HepG2 (cell line): ENCODE measurements around the gene IGSF5.

ENCODE experiments used
- CHD2 ChIP-seq: IDR thresholded peaks from 2 replicates; pipeline ENCODE4 v1.6.1; 2011; ENCODE audit warnings: low read depth, low read length, improper control_type of control experiment
- EZH2 ChIP-seq: conservative IDR thresholded peaks from 2 replicates; pipeline ENCODE4 v1.6.1; 2012; ENCODE audit warnings: mild to moderate bottlenecking, low read depth, low read length, moderate library complexity
- FOXK1 ChIP-seq: sonication (generic); formaldehyde crosslinking; IDR thresholded peaks from 2 replicates; pipeline ENCODE4 v1.4.0; 2020; ENCODE audit warnings: low read depth, missing genetic modification reagents, borderline replicate concordance
- JUNB ChIP-seq: sonication (generic); formaldehyde crosslinking; IDR thresholded peaks from 2 replicates; pipeline ENCODE4 v1.8.0; 2022; ENCODE audit warnings: missing genetic modification reagents, mild to moderate bottlenecking, borderline replicate concordance
- POLR2AphosphoS5 ChIP-seq: IDR thresholded peaks from 2 replicates; pipeline ENCODE4 v1.6.1; 2012; ENCODE audit warnings: low read depth, low read length
- SOX13 ChIP-seq, 3 experiments: fragments of 450-650 bp in 1 of 3; sonication (generic) in 1 of 3; formaldehyde crosslinking in 1 of 3; IDR thresholded peaks in 2 of 3; conservative IDR thresholded peaks in 1 of 3; 2 replicates each; pipeline versions ENCODE4 v1.5.0 to v1.6.1; 2016 to 2020; ENCODE audit warnings: antibody characterized with exemption in 1 of 3, mild to moderate bottlenecking in 1 of 3, missing compliant biosample characterization in 1 of 3, missing genetic modification reagents in 1 of 3, moderate library complexity in 1 of 3
- TF ChIP-seq, protein P1 (sequence below): sonication (generic); formaldehyde crosslinking; conservative IDR thresholded peaks from 2 replicates; pipeline ENCODE4 v1.8.0; 2022; ENCODE audit warnings: mild to moderate bottlenecking, moderate library complexity, missing genetic modification reagents
- TF ChIP-seq, protein P2 (sequence below): sonication (generic); formaldehyde crosslinking; IDR thresholded peaks from 2 replicates; pipeline ENCODE4 v1.4.0; 2020; ENCODE audit warnings: missing genetic modification reagents

DNA sequence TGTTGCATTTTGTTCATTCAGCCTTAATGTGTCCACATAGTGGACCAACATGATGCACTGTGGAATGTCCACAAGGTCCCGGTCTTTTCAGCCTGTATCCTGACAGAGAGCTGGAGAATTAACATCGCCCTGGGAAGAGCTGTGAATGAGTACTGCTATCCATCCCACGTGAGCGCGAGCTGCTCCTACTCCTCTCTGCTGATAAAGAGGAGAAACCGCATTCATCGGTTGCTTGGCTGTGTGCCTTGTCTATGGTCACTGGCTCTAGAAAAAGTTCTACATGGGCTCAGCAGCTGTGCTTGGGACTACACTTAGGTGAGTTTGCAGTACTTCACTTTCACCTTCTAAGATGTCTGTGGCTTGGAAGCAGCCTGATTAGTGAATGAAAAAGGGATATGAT lies 31.1 kb upstream of the IGSF5 start:
- no peak for TF ChIP-seq POLR2AphosphoS5
- TF ChIP-seq CHD2 = no peak
- no peak for TF ChIP-seq EZH2
- TF ChIP-seq JUNB = no peak
- no peak for TF ChIP-seq SOX13 (IDR thresholded peaks at IDR 0.05)
- TF ChIP-seq SOX13 (CRISPR knock-in tag; conservative IDR thresholded peaks at IDR 0.05 in 1 of 2, IDR thresholded peaks at IDR 0.05 in 1 of 2) = no peak
- TF ChIP-seq, protein P1, sequence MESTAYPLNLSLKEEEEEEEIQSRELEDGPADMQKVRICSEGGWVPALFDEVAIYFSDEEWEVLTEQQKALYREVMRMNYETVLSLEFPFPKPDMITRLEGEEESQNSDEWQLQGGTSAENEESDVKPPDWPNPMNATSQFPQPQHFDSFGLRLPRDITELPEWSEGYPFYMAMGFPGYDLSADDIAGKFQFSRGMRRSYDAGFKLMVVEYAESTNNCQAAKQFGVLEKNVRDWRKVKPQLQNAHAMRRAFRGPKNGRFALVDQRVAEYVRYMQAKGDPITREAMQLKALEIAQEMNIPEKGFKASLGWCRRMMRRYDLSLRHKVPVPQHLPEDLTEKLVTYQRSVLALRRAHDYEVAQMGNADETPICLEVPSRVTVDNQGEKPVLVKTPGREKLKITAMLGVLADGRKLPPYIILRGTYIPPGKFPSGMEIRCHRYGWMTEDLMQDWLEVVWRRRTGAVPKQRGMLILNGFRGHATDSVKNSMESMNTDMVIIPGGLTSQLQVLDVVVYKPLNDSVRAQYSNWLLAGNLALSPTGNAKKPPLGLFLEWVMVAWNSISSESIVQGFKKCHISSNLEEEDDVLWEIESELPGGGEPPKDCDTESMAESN (CRISPR knock-in tag) = no peak
- TF ChIP-seq FOXK1 = no peak
- TF ChIP-seq, protein P2, sequence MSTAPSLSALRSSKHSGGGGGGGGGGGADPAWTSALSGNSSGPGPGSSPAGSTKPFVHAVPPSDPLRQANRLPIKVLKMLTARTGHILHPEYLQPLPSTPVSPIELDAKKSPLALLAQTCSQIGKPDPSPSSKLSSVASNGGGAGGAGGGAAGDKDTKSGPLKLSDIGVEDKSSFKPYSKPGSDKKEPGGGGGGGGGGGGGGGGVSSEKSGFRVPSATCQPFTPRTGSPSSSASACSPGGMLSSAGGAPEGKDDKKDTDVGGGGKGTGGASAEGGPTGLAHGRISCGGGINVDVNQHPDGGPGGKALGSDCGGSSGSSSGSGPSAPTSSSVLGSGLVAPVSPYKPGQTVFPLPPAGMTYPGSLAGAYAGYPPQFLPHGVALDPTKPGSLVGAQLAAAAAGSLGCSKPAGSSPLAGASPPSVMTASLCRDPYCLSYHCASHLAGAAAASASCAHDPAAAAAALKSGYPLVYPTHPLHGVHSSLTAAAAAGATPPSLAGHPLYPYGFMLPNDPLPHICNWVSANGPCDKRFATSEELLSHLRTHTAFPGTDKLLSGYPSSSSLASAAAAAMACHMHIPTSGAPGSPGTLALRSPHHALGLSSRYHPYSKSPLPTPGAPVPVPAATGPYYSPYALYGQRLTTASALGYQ = no peak
